HG02588 (cell line): ENCODE results near the gene UBE2J2.

Source experiments
- ATAC-seq: cut with Tn5 transposase; IDR thresholded peaks from one replicate; pipeline ENCODE4 v1.9.1; 2021; ENCODE audit warnings: mild to moderate bottlenecking, moderate library complexity; ENCODE audit not compliant: unreplicated experiment

UBE2J2 gene

GRCh38 chr1:1242461-1243265 is 31.0 kb downstream of the UBE2J2 start:
- no peak for ATAC-seq

GRCh38 chr1:1241588-1242219 is 31.9 kb downstream of the UBE2J2 start:
- ATAC-seq: no peak

GRCh38 chr1:1240822-1241587 is 32.6 kb downstream of the UBE2J2 start:
- no peak for ATAC-seq

- ATAC-seq: no peak
These were observed 33.3 kb downstream of the UBE2J2 start for GRCh38 chr1:1240348-1240732.

- no peak for ATAC-seq
These were observed 33.9 kb downstream of the UBE2J2 start for GRCh38 chr1:1239614-1240347.

- ATAC-seq: no peak
These were observed 34.4 kb downstream of the UBE2J2 start for GRCh38 chr1:1239227-1239613.

- no peak for ATAC-seq
These were observed 34.9 kb downstream of the UBE2J2 start for GRCh38 chr1:1238702-1239178.

GRCh38 chr1:1237874-1238701 is 35.6 kb downstream of the UBE2J2 start:
- ATAC-seq: no peak

- ATAC-seq: no peak
These were observed 36.4 kb downstream of the UBE2J2 start for GRCh38 chr1:1236945-1237873.

- ATAC-seq: no peak
These were observed 37.4 kb downstream of the UBE2J2 start for GRCh38 chr1:1236176-1236763.

GRCh38 chr1:1235016-1235744 is 38.5 kb downstream of the UBE2J2 start:
- ATAC-seq: no peak

GRCh38 chr1:1234180-1234808 is 39.4 kb downstream of the UBE2J2 start:
- no peak for ATAC-seq

GRCh38 chr1:1233567-1233892 is 40.1 kb downstream of the UBE2J2 start:
- ATAC-seq: no peak

- no peak for ATAC-seq
These were observed 40.7 kb downstream of the UBE2J2 start for GRCh38 chr1:1232796-1233566.

GRCh38 chr1:1232208-1232795 is 41.4 kb downstream of the UBE2J2 start, which contains the start of gene B3GALT6:
TSS of gene B3GALT6 (plus strand) at chr1:1232237. CDS start at chr1:1232279, 42 bp downstream.
- ATAC-seq: no peak
